NCI-H2029 (cell line): ENCODE results near the gene PAM.

Source experiments
- DNase-seq: peaks from one replicate; lab custom pipeline; 2025; lab: John Stamatoyannopoulos, UW

Gene PAM

DNA sequence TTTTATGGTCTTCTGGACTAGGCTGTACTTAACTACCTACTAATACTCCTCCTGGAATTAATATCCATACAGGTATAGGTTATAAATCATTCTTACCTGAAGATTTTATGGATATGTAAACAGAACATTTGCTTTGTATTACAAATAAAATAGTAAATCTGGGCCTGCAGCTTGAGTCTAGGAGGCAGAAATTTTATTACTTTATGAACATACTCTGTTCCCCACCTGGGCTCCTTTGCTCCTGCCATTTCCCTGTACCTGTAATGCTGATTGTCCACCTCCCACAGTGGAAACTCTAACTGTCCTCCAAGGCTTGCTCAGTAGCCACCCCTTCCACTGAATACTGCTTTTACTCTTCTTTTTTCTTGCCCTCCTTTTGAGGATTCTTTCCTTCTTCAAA is 108.0 kb downstream of the PAM start:
- DNase-seq: no peak

DNA sequence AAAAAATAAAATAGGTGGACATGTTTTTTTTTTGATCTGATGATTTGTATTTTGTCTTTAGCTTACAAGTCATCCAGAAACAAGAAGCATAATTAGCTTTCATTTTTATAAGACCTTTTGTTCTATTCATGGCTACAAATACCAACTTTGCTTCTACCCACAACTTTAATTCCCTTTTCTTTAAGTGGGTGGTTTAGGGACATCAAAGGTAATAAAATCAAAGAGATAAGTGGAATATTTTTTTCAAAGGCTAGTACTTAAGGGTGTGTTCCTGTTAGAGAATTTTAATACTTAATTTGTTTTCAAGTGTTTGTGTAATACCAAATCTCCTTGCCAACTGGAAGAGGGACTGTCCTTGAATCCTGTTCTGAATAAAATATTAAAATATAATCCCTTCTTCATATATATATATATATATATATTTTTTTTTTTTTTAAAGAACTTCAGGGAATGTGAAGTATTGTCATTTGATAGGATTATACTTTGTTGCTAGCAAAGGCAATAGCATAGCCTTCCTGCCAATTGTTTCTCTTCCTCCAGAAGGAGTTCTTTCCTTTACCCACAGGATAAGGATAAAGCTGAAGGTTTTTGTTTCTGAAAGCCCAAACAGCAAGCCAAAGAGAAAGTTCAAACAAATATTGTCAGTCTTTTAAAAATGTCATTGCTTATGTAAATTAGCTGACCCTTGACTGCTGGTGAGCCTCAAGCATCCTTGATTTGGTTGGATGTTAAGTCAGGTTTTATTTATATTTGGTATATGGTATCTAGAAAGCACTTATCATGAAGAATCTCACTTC is 108.9 kb downstream of the PAM start:
- peak; percentile 61 for DNase-seq

DNA sequence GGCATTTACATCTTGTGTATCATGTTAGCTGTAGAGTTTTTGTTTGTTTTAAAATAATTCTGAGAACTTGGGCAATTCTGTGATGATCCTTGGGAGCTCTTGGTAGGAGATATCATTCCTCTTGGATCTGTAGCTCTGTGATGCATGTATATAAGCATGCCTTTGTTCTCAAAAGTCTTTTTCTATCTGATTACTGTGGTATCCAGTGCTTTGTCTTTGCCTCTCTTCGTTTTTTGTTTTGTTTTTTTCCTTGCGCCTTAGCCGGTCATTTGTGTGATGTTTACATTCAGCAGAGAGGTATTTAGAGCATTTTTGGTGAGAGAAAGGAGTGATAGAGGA is 110.0 kb downstream of the PAM start:
- no peak for DNase-seq

DNA sequence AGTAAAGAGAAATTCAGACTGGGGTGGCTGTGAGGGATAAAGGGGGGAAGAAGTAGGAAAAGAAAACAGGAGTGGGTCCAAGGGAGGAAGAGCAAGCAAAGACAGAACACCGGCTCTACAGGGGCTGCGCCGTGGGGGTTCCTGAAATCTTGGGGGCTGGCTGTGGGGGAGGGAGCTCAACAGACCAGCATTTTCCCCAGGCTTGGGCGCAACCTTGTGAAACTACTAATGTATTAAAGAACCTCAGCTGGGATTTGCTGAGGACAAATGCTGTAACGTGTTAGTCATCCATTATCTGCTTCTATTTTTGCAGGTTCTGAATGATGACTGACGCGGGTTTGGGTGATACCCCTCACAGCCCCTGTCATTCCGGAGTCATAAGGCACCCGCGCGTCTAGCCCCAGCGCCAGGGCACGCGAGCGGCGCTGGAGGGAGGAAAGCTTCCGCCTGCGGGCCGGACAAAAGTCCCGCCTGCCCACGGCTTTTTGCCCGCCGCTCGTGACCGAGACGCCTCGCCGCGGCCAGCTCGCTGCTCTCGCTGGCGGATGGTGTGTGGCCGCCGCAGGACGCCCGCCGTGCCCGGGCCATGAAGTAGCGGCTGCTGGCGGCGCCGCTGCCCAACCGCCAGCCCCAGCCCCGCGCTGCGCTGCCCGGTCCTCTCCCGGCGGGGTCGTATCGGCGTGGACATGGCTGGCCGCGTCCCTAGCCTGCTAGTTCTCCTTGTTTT is 110.6 kb downstream of the PAM start:
- DNase-seq: peak; percentile 61

DNA sequence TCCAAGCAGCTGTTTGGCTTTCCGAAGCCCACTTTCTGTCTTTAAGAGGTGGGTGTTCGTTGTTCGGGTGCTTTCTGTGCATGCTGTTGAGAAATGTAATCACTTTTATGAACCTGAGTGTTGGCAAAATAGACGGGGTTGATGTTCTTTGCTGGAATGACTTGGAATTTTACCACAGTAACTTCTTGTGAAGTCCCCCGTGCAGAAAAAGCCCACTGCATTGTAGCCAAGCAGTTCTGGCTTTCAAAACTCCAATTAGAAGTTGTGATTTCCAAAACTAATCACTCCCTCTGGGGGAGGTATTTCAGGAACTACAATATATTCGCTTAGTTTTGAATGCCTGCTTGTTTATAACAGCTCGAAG is 111.1 kb downstream of the PAM start:
- DNase-seq: no peak

DNA sequence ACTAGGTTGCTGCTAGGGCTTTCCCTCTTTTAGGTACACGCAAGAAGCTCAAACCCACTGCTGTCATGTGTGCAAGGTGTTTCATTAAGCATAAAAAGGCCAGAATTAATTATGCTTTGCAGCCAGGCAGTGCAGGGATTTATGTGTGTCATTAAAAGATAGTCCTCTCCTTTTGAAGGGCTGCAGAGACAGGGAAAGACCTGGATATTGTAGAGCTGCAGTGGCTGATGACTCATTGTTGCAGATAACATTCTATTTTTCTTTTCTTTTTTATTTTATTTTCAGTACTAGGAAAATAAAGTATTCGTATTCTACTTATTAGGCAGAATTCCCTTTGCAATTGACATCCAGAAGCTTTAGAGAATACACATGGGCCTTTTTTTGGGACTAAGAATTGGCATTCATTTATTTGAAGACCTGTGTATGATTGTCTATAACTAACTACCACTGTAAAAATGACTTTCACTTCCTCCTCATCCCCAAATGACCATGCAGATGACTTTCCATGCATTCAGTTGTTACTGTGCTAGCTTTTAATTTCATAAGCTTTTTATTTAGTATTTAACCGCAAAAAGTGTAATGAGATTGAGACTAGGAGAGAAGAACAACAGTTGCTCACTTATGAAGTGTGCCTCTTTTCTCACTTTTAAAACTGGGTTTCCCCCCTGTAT is 113.0 kb downstream of the PAM start:
- no peak for DNase-seq

DNA sequence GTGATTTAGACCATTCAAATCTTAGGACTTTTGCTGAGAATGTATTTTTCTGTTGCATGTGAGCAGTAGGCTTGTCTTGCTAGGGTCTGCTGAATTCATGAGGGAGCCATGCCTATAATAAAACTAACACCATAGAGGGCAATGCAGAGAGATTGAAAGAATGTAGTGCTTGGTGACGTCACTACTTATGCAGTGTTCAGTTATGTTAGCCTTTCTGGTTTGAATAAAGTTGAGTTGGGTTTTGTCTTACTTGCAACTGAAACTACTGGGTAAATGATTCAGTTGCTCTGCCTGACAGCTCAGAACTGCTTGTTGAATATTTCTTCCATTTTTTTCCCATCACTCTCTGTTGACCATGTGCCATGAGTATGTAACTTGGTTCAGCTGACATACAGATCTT is 114.1 kb downstream of the PAM start:
- DNase-seq: no peak

DNA sequence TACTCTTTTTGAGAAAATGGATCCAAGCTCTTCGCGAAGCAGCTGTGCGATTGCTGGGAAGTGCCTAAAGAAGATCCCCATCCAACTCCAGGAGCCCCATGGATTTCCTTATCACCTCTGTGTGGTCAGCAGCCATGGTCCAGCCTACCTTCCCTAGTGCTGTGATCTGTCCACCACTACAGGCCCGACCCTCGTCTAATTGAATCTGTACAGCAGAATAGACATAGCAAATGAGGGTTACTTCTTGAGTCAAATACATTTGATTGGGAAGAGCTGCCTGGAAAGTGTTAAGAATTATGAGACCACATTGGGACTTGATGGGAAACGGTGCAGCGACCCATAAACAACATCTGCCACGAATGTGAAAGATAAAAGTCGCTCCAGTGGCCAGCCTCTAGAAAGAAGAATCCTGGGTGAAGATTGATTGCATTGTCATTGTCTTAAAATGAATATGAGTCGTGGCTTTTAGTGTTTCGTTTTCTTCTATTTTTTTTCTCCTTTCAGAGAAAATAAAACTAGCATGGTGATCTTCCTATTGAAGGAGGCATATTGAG is 118.4 kb downstream of the PAM start:
- DNase-seq: no peak

DNA sequence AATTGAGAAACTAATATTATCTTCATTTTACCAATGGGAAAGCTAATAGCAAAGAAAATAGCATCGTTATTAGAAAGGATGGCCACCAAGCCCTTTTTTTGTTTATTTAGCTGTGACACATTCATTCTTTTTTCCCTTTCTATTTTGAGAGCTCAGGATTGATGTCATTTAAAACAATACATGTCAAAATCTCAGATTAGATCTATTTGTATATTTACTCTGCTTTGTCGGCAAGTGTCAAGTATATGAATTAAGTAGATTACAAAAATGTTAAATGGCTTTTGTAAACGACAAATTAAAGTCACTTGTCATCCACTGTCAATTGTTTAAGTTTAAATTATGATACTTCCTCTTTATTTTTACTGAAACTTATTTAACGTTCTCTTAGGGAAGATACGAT is 118.9 kb downstream of the PAM start:
- DNase-seq: no peak

DNA sequence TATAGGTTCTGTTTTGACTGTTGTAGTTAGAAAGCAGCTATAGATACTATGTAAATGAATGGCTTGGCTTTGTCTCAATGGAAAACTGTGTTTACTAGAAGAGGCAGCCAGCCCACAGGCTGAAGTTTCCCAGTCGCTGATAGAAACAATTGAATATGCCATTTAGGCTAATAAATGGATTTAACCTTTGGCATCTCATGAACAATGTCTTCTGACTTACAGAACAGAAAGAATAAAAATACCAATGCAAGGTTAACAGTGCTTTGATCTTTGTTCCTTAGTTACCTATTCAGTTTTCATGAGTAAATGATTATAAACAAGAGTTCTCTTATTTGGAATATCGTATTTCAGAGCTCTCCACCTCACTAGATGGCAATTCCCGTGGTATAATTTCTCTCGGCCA is 120.6 kb downstream of the PAM start:
- DNase-seq: peak; percentile 30

DNA sequence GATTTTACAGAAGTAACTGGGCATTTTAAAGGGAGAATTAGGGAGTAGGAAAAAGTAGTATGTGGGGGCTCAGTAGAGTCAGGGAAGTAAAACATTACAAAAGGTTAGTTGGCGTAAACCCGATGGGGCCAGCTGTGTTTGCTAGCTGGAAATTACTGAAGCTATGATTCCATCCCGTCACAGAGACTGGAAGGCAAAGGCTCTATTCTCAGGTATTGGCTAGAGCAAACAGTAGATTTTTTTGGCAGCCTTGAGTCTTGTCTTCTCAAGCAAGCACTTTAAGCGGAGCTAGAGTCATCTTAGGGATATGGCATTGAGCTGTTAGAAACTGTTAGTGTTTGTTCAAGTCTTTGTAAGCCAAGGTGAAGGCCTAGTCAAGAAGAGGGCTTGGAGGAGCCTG is 121.5 kb downstream of the PAM start:
- DNase-seq: no peak

DNA sequence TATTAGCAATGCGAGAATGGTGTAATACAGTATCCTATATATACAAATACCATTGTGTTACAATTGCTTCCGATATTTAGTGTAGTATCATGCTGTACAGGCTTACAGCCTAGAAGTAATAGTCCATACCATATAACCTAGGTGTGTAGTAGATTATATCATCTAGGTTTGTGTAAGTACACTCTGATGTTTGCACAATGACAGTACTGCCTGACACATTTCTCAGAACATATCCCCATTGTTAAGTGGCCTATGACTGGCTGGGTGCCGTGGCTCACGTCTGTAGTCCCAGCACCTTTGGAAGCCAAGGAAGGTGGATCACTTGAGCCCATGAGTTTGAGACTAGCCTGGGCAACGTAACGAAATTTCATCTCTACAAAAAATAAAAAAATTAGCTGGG is 124.6 kb downstream of the PAM start:
- no peak for DNase-seq

DNA sequence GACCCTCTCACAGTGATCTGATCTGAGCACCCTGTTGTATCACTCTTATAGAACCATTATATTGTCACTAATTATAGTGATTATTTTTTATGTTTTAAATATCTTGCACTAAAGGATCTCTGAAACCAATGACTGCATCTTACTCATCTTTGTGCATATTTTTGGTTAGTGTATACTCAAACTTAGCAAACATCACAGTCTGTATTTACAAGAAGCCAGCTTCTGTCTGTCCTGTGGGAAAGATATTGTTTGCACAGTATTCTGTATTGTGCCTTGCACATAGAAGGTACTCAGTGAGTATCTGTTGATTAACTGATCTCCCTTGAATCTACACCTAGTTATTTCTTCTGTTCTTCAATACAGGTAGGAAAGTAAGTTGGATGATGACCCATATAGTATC is 131.5 kb downstream of the PAM start:
- no peak for DNase-seq

DNA sequence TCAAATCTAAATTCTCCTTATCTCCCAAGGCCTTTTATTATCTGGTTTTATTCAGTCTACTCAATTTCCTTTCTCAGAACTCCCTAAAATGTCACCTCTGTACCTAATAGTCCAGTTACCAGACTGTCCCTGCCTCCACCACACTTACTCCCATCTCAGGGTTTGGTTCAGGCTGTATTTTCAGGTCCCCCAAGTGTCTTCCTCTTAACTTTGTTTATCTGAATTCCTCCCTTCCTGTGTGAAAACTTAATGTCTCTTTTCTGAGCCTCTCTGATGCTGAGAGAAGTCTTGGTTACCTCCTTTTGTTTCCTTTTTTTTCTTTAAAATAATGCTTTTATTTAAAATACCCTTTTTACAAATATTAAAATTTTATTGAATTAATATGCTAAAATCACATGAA is 133.4 kb downstream of the PAM start:
- no peak for DNase-seq

DNA sequence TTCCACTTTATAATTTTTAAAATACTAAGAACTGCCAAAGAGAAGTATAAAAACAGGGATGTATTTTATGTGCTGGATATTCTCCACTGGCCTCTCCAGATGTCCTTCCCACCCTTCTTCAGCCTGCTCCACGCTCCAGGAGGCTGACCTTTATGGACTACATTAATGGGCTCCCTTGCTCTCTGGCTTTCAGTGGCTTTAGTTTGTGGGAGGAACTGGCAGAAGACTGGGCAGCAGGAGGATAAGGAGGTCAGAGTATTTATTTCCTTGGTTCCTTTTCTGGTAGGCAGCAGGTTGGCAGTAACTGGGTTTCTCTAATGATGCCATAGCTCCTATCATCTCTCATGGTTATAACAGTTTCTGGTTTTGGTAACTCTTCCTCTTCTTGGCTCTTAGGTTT is 133.9 kb downstream of the PAM start:
- no peak for DNase-seq

DNA sequence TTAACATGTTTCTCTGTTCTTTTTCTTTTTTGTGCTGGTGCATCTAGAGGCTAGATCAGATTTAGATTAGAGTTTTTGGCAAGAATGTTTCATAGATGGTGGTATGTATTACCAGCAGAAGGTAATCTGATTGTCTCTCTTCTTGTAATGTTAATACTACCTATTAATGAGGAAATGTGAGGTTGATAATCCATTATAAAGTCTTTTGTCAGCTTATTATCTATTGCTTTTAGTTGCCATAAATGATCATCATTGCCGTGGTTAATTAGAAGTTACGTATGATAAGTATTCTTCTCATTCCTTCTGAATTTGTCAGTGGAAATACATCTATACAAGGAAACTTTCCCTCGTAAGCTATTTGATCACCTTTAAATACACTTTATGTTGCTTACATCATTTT is 135.0 kb downstream of the PAM start:
- no peak for DNase-seq

DNA sequence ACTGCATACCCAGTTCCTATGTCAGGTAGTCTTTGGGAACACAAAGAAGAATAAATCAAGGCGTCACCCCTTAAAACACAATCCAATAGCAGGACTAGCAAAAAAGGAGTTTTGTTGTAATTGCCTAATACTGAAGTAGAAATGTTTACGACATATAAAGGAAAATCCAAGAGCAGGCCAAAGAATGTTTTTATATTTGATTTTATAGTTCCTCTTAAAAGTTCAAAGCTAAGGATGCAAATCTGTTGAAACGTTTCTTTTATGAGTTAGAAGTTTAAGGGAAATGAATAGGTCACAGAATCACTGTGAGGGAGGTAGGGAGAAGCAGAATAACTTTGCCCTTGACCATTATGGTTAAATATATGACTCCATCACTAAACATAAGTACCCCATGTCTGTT is 136.1 kb downstream of the PAM start:
- no peak for DNase-seq

DNA sequence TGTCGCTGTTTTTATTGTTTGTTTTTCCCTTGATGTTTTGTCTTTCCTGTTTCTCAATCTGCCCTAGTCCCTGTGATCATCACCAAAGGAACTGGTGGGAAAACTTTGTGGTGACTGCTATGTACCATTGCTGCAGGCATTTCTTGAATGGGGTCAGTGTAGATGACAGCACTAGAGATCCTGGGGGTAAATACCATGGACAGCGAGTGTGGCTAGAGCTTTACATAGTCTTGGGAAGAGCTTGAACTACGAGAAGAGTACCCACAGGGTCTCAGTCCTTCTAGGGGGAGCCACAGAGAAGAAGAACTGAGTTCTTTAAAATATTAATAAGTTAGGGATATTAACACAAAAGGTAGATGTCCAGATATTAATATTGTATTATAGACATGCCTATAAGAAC is 138.8 kb downstream of the PAM start:
- DNase-seq: no peak

DNA sequence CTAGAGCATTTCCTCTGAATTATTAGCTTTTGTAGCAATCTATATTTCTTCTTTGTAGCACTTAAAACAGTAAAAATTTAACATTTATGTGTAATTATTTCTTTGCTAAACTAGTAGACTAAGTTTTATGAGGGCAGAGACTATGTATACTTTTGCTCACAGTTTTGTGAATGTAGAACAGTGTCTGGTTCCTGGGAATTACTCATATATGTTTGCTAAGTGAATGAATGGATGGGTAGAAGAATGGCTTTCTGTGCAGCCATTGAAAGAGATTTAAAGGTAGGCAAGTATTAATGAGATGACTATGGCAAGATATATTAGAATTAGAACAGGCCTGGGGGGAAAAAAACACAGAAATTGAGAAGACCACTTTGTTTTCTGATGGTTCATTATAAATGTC is 140.1 kb downstream of the PAM start:
- DNase-seq: no peak

DNA sequence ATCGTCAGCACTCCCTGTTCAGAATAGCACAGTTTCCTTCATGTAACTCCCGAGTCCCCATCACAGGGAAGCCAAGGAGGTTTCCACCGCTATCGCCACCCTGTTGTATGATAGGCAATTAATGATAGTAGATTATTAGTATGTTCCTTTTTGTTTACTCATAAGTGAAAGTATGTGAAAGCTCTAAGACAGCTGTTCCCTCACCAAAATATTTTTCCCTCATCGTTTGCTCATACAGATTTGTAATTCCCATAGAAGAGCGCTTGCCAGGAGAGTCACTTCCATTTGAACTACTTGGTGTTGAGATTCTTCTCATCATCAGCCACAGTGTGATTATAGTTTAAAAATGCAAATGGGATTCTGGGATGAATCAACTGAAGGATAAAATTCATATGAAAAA is 140.9 kb downstream of the PAM start:
- no peak for DNase-seq

DNA sequence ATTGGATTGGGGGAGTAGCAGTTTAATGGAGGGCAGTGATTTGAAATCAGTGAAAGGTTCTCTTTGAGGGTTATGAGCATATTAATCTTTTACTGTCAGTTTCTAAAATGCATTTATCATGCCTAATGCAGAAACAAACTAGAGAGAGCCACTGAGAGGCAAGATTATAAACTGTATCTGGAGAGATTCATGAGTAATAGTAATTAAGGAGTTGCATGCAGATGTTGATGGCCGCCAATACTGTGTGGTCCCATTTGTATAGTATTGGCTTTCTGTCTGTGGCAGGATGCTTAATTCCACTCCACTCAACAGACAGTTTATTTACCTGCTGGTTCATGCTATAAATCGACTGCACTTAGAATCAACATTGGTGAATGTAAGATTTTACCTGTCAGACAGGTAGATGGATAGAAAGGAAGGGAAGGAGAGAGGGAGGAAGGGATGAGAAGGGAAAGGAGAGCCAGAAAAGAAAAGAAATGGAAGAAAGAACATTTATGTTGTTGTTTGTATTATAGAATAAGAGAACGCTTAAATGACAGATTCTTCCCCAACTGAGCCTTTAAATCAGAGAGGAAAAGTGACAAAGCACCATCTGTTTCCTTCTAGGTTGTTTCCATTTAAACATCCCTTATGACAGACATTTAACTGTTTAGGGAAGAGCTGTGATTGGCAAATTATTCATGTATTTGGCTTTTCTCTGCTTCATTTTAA is 146.5 kb downstream of the PAM start:
- DNase-seq: no peak

DNA sequence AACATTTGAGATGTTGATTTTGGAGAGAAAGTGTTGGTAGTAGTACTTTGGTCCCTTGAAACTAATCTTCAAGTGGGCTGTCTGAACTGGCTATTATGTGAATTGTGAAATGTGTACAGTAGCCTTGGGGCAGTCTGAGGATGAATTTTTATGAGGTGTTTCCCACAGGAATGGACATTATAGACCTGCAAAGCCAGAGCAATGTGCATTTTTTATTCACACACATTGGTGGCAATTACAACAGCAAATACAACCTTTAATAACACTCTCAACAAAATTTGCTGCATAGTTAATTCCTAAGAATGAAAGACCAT is 147.0 kb downstream of the PAM start:
- DNase-seq: no peak

DNA sequence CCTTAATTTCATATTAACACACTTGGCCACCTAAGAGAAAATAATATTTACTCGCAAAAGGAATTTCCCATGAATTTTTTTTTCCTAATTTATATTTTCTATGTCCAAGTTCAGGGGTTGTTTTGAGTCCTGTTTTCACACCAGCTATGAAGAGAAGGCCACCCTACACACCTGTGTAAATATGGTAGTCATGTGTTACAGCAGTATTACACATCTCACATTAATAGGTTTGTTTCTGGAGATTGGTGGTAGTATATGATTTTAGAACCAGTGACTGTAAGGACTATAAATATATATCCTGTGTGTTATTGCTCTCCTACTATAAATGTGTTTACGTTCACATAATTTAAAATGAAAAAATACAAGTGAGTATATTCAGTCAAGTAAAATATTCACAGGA is 147.5 kb downstream of the PAM start:
- DNase-seq: peak; percentile 30
